Endothelial cell (in vitro differentiated cells): ENCODE results near the gene SMIM10L1. TPM values are rescaled to one million over a fixed set of nuclear protein-coding genes. Genes with fewer than 3 reads are reported as not detected.

ENCODE experiments used
- DNase-seq: peaks from one replicate; pipeline ENCODE4 v3.0.0; 2021; ENCODE audit warnings: low spot score
- H3K27ac Mint-ChIP-seq: one replicate; pipeline ENCODE4 v1.8.0; 2021; ENCODE audit warnings: mixed read lengths, inconsistent platforms; ENCODE audit not compliant: unreplicated experiment
- H3K27me3 Mint-ChIP-seq: one replicate; pipeline ENCODE4 v1.8.0; 2021; ENCODE audit warnings: mild to moderate bottlenecking, moderate library complexity, mixed read lengths, inconsistent platforms; ENCODE audit not compliant: unreplicated experiment
- H3K36me3 Mint-ChIP-seq: one replicate; pipeline ENCODE4 v1.8.0; 2021; ENCODE audit warnings: mild to moderate bottlenecking, low read depth, mixed read lengths, inconsistent platforms; ENCODE audit not compliant: unreplicated experiment
- H3K4me1 Mint-ChIP-seq: one replicate; pipeline ENCODE4 v1.8.0; 2021; ENCODE audit warnings: mild to moderate bottlenecking, mixed read lengths, inconsistent platforms; ENCODE audit not compliant: unreplicated experiment
- H3K4me3 Mint-ChIP-seq: one replicate; pipeline ENCODE4 v1.8.0; 2021; ENCODE audit warnings: mild to moderate bottlenecking, mixed read lengths, inconsistent platforms; ENCODE audit not compliant: unreplicated experiment
- H3K9me3 Mint-ChIP-seq: one replicate; pipeline ENCODE4 v1.8.0; 2021; ENCODE audit warnings: mixed read lengths, inconsistent platforms; ENCODE audit not compliant: unreplicated experiment
- CTCF ChIP-seq: fragments of 200-600 bp; sonication (generic); IDR thresholded peaks from one replicate; pipeline ENCODE4 v1.5.0; 2021; ENCODE audit warnings: antibody characterized with exemption; ENCODE audit not compliant: unreplicated experiment
- long read RNA-seq: library from polyadenylated mRNA; unstranded; transcript quantifications from one replicate; pipeline ENCODE4 v2.0.0, GENCODE V29; 2020; ENCODE audit not compliant: unreplicated experiment
- total RNA-seq: library from RNA; stranded (reverse); fragmentation: NEBNext Ultra II Directional; extraction: Animal tissue kit (Norgen Biotek cat#: 25700); gene quantifications from one replicate; pipeline ENCODE4 v1.2.1, GENCODE V29; 2021; ENCODE audit not compliant: unreplicated experiment

Gene SMIM10L1
- total RNA-seq: 15.9 TPM
- long read RNA-seq, full-length matches to known transcripts: 36 of 37 reads
- long read RNA-seq, partial matches to known transcripts: 0 of 37 reads
- long read RNA-seq, other reads (novel, unspliced or antisense): 1 of 37 reads

- Mint-ChIP-seq H3K27ac (peak within 1 kb of the TSS; percentile 90), H3K4me3 (peak within 1 kb of the TSS; percentile 94), H3K36me3 (peaks cover 3% of the 10 kb centered on the region), H3K27me3 (peaks cover 5% of the 10 kb centered on the region), H3K4me1 (peaks cover 17% of the 10 kb centered on the region), H3K9me3 (no peaks in the 10 kb centered on the region)
- no peak for TF ChIP-seq CTCF
- peak; percentile 91 for DNase-seq
These were observed at the start of gene SMIM10L1 for GRCh38 chr12:11171145-11171968. SMIM10L1 (plus strand) TSS chr12:11171194; CDS start chr12:11171357, 163 bp downstream.

GRCh38 chr12:11130382-11130781, 40.6 kb upstream of the SMIM10L1 start:
- Mint-ChIP-seq H3K4me1 (no peaks in the 10 kb centered on the region), H3K4me3 (no peak overlapping the region), H3K36me3 (peaks cover 3% of the 10 kb centered on the region), H3K27ac (no peak overlapping the region), H3K9me3 (no peaks in the 10 kb centered on the region), H3K27me3 (peaks cover 1% of the 10 kb centered on the region)
- no peak for TF ChIP-seq CTCF
- no peak for DNase-seq

- no peak for TF ChIP-seq CTCF
- no peak for DNase-seq
- H3K4me3 Mint-ChIP-seq: no peak overlapping the region
- H3K36me3 Mint-ChIP-seq: peaks cover 3% of the 10 kb centered on the region
- peaks cover 1% of the 10 kb centered on the region for H3K27me3 Mint-ChIP-seq
- H3K9me3 Mint-ChIP-seq: no peaks in the 10 kb centered on the region
- H3K4me1 Mint-ChIP-seq: no peaks in the 10 kb centered on the region
- H3K27ac Mint-ChIP-seq: no peak overlapping the region
These were observed 40.0 kb upstream of the SMIM10L1 start for GRCh38 chr12:11130999-11131398.

- peaks cover 1% of the 10 kb centered on the region for H3K27me3 Mint-ChIP-seq
- no peak for TF ChIP-seq CTCF
- DNase-seq: no peak
- H3K4me3 Mint-ChIP-seq: no peak overlapping the region
- no peak overlapping the region for H3K27ac Mint-ChIP-seq
- H3K9me3 Mint-ChIP-seq: no peaks in the 10 kb centered on the region
- H3K4me1 Mint-ChIP-seq: no peaks in the 10 kb centered on the region
- H3K36me3 Mint-ChIP-seq: peaks cover 3% of the 10 kb centered on the region
These were observed 37.8 kb upstream of the SMIM10L1 start for GRCh38 chr12:11133162-11133561.

- no peak for TF ChIP-seq CTCF
- Mint-ChIP-seq H3K4me3 (no peak overlapping the region), H3K36me3 (peaks cover 3% of the 10 kb centered on the region), H3K27ac (no peak overlapping the region), H3K4me1 (no peaks in the 10 kb centered on the region), H3K9me3 (no peaks in the 10 kb centered on the region), H3K27me3 (peaks cover under 1% of the 10 kb centered on the region)
- DNase-seq: no peak
These were observed 37.2 kb upstream of the SMIM10L1 start for GRCh38 chr12:11133816-11134215.
